K562 (cell line): ENCODE data around the gene LPAR3. TPM values are rescaled to one million over a fixed set of nuclear protein-coding genes. Genes with fewer than 3 reads are reported as not detected.

Experiments
- ATAC-seq: fragments of 200-7000 bp; cut with Tn5 transposase; 3 replicates; pipeline ENCODE4 v1.9.1; 2020; ENCODE audit warnings: moderate library complexity
- BruUV-seq: library from RNA; stranded (reverse); fragments of 400-500 nt; replicated peaks from 2 replicates; lab custom pipeline; 2021; lab: Mats Ljungman, UMichigan
- CTCF ChIA-PET: fragments of 300-600 bp; formaldehyde crosslinking; extraction: SDS; loops from one replicate; lab custom pipeline; 2021; ENCODE audit warnings: low intra/inter-chr PET ratio; lab: Yijun Ruan, JAX
- POLR2A ChIA-PET: fragments of 300-600, 350-650 bp; sonication (Branson Sonifier 250); formaldehyde crosslinking; extraction: SDS; loops from one replicate; lab custom pipeline; 2021; ENCODE audit warnings: antibody characterized with exemption, inconsistent platforms; lab: Yijun Ruan, JAX
- DNase-seq, 4 experiments: peaks; one replicate each; pipeline versions ENCODE4 v3.0.0 to v3.0.0-alpha.2; 2011 to 2018; ENCODE audit warnings: low spot score in 3 of 4, mixed read lengths in 3 of 4; ENCODE audit errors: extremely low read depth in 1 of 4
- FAIRE-seq: peaks from 2 replicates; lab custom pipeline; 2011; peaks lifted over from hg19 to GRCh38; lab: Jason Lieb, UNC
- H2AFZ ChIP-seq: 2 replicates; pipeline ENCODE4 v1.6.0; 2011; ENCODE audit warnings: low read depth, low read length, control low read depth, inconsistent platforms
- H3K27ac ChIP-seq: fragments of 200-600 bp; 3 replicates; pipeline ENCODE4 v1.8.0; 2011; ENCODE audit warnings: low read depth, mild to moderate bottlenecking, control low read depth, inconsistent platforms, low read length, moderate library complexity, mixed read lengths; ENCODE audit errors: extremely low read depth
- H3K27me3 ChIP-seq, 2 experiments: fragments of 300-600 bp in 1 of 2; 2 replicates in 1 of 2; 3 replicates in 1 of 2; pipeline versions ENCODE4 v1.6.0 to v1.8.0; 2011; ENCODE audit warnings: inconsistent platforms in 2 of 2, low read length in 2 of 2, mild to moderate bottlenecking in 1 of 2, mixed read lengths in 1 of 2, moderate library complexity in 1 of 2; ENCODE audit not compliant: control insufficient read depth in 2 of 2, insufficient read depth in 2 of 2
- H3K36me3 ChIP-seq: fragments of 300-600 bp; 3 replicates; pipeline ENCODE4 v1.8.0; 2011; ENCODE audit warnings: mild to moderate bottlenecking, low read length, inconsistent platforms; ENCODE audit not compliant: control insufficient read depth, insufficient read depth
- H3K4me1 ChIP-seq, 2 experiments: fragments of 200-600 bp in 1 of 2; replicated peaks in 1 of 2; 2 replicates in 1 of 2; 3 replicates in 1 of 2; pipeline versions ENCODE4 v1.5.1 to v1.8.0; 2011; ENCODE audit warnings: inconsistent platforms in 2 of 2, low read length in 2 of 2, mild to moderate bottlenecking in 1 of 2, mixed read lengths in 1 of 2, moderate library complexity in 1 of 2; ENCODE audit not compliant: control insufficient read depth in 2 of 2, insufficient read depth in 2 of 2
- H3K4me2 ChIP-seq: 2 replicates; pipeline ENCODE4 v1.6.1; 2011; ENCODE audit warnings: low read length, control low read depth, inconsistent platforms, mixed read lengths; ENCODE audit not compliant: insufficient read depth
- H3K4me3 ChIP-seq: fragments of 200-600 bp; sonication (generic), shearing (Covaris generic); 2 replicates; pipeline ENCODE4 v1.5.1; 2016; ENCODE audit warnings: control low read depth, inconsistent platforms
- H3K79me2 ChIP-seq: fragments of 200-600 bp; 3 replicates; pipeline ENCODE4 v1.8.0; 2011; ENCODE audit warnings: low read length, inconsistent platforms; ENCODE audit not compliant: control insufficient read depth, insufficient read depth
- H3K9ac ChIP-seq, 2 experiments: 2 replicates each; pipeline versions ENCODE4 v1.6.0 to v1.6.1; 2011; ENCODE audit warnings: low read depth in 2 of 2, low read length in 2 of 2, control low read depth in 1 of 2, inconsistent platforms in 1 of 2, mild to moderate bottlenecking in 1 of 2, mixed read lengths in 1 of 2; ENCODE audit not compliant: insufficient read depth in 1 of 2
- H3K9me1 ChIP-seq: one replicate; pipeline ENCODE4 v1.6.0; 2011; ENCODE audit warnings: inconsistent platforms, mild to moderate bottlenecking, low read length, moderate library complexity; ENCODE audit not compliant: control insufficient read depth, insufficient read depth
- H3K9me3 ChIP-seq: replicated peaks from 2 replicates; pipeline ENCODE4 v1.5.1; 2011; ENCODE audit warnings: low read depth, low read length, inconsistent platforms; ENCODE audit not compliant: control insufficient read depth, insufficient read depth
- H4K20me1 ChIP-seq: replicated peaks from 2 replicates; pipeline ENCODE4 v1.6.1; 2011; ENCODE audit warnings: low read length, inconsistent platforms, mixed read lengths; ENCODE audit not compliant: control insufficient read depth, insufficient read depth
- BRD9 ChIP-seq: fragments of 450-650 bp; IDR thresholded peaks from 2 replicates; pipeline ENCODE4 v1.6.1; 2018; ENCODE audit warnings: low read depth; ENCODE audit not compliant: partially characterized antibody
- CBX2 ChIP-seq: fragments of 200-600 bp; sonication (generic); IDR thresholded peaks from one replicate; pipeline ENCODE4 v1.6.1; 2012; ENCODE audit warnings: mild to moderate bottlenecking, low read length, inconsistent platforms; ENCODE audit not compliant: insufficient read depth, poor library complexity, severe bottlenecking
- DACH1 ChIP-seq: fragments of 450-650 bp; IDR thresholded peaks from 2 replicates; pipeline ENCODE4 v1.6.1; 2018; ENCODE audit not compliant: partially characterized antibody
- HMG20A ChIP-seq: fragments of 450-650 bp; formaldehyde crosslinking; conservative IDR thresholded peaks from 2 replicates; pipeline ENCODE4 v1.4.0; 2020; ENCODE audit warnings: mild to moderate bottlenecking, mixed read lengths
- MTA3 ChIP-seq: fragments of 450-650 bp; formaldehyde crosslinking; IDR thresholded peaks from 2 replicates; pipeline ENCODE4 v1.6.1; 2017; ENCODE audit warnings: mild to moderate bottlenecking, borderline replicate concordance
- NFE2L1 ChIP-seq: fragments of 450-650 bp; IDR thresholded peaks from 2 replicates; pipeline ENCODE4 v1.6.1; 2016; ENCODE audit warnings: missing genetic modification characterization, low read depth, mild to moderate bottlenecking, missing compliant biosample characterization, moderate library complexity, borderline replicate concordance
- RBFOX2 ChIP-seq: fragments of 200-400 bp; formaldehyde crosslinking; IDR thresholded peaks from 2 replicates; pipeline ENCODE4 v1.6.1; 2017; ENCODE audit warnings: low read depth, mild to moderate bottlenecking, low read length, moderate library complexity
- ZNF124 ChIP-seq: sonication (generic); formaldehyde crosslinking; IDR thresholded peaks from 2 replicates; pipeline ENCODE4 v1.8.1; 2022; ENCODE audit warnings: missing genetic modification reagents
- ZNF57 ChIP-seq: fragments of 450-650 bp; formaldehyde crosslinking; IDR thresholded peaks from 2 replicates; pipeline ENCODE4 v1.4.0; 2020; ENCODE audit warnings: mild to moderate bottlenecking, moderate library complexity
- in situ Hi-C: fragments of 300-500 bp; cut with MboI; formaldehyde crosslinking; loops from 4 replicates; pipeline ENCODE4 v1.15.0; 2018; ENCODE audit warnings: inconsistent platforms, mixed read lengths
- intact Hi-C: fragments of 100-400 bp; cut with micrococcal nuclease; formaldehyde crosslinking; loops from 2 replicates; pipeline ENCODE4 v1.14.2; 2022
- polyA plus RNA-seq, 8 experiments: library from polyadenylated mRNA; depleted of rRNA in 4 of 8; stranded (reverse) in 5 of 8; unstranded in 3 of 8; fragments of >200 nt; fragmentation: Nextera tagmentation in 2 of 8; fragmentation: Illumina TruSeq in 1 of 8; extraction: Ambion mirVana in 2 of 8; extraction: Trizol in 1 of 8; gene quantifications; 2 replicates each; pipeline versions ENCODE4 v1.2.1 to v1.2.3, GENCODE V29; 2011 to 2014; ENCODE audit warnings: inconsistent platforms in 1 of 8, missing spikeins in 1 of 8
- total RNA-seq, 7 experiments: library from RNA; depleted of rRNA in 6 of 7; stranded (reverse); fragments of >200 nt in 6 of 7; fragmentation: Illumina TruSeq in 2 of 7; extraction: Trizol in 2 of 7; gene quantifications; 2 replicates each; pipeline versions ENCODE4 v1.2.1 to v1.2.3, GENCODE V29; 2011 to 2021; ENCODE audit warnings: low replicate concordance in 1 of 7
- TF ChIP-seq, protein P1 (sequence below): conservative IDR thresholded peaks from 2 replicates; pipeline ENCODE4 v1.6.1; 2011; ENCODE audit warnings: low read depth, mild to moderate bottlenecking, low read length; ENCODE audit not compliant: control insufficient read depth
- TF ChIP-seq, protein P2 (sequence below): fragments of 450-650 bp; formaldehyde crosslinking; IDR thresholded peaks from 2 replicates; pipeline ENCODE4 v1.4.0; 2022; ENCODE audit warnings: mild to moderate bottlenecking, moderate library complexity
- TF ChIP-seq, protein P3 (sequence below): fragments of 250-450 bp; sonication (Bioruptor Pico); IDR thresholded peaks from 2 replicates; pipeline ENCODE4 v1.9.0; 2021; ENCODE audit warnings: mild to moderate bottlenecking
- TF ChIP-seq, protein P4 (sequence below), 2 experiments: fragments of 450-650 bp in 1 of 2; IDR thresholded peaks; 2 replicates each; pipeline ENCODE4 v1.6.1; 2011 to 2017; ENCODE audit warnings: low read depth in 2 of 2, antibody characterized with exemption in 1 of 2, borderline replicate concordance in 1 of 2, low read length in 1 of 2, mild to moderate bottlenecking in 1 of 2, mixed read lengths in 1 of 2; ENCODE audit not compliant: control insufficient read depth in 1 of 2
- TF ChIP-seq, protein P5 (sequence below): fragments of 450-650 bp; IDR thresholded peaks from 2 replicates; pipeline ENCODE4 v1.6.1; 2016; ENCODE audit warnings: borderline replicate concordance

LPAR3 gene
- total and polyA plus RNA-seq, 9 of the 15 experiments (the other 6 are each of a cell fraction or from before 2014, with no cell fraction given): 0.11 TPM; not detected in 8

DNA sequence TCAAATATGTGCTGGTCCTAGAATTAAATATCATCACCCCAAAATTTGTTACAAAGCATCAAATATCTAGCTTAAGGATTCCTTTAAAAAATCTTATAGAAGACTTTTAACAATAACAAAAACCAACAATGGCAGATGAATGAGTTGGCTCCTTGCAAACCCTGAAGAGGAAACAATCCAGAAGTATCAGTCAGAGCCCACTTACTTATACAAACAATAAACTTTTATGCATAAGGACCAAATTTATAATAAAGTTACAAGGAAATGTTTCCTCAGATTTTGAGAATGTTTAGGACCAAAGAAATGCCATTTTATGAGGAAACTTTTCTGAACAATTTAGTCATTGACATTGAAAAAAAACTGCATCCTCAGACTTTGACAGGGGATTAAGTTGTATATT is 52.7 kb downstream of the LPAR3 start:
- in situ Hi-C loops: no loop called here
- Histone ChIP-seq H2AFZ (no peak overlapping the region), H3K9me3 (no peaks in the 10 kb centered on the region), H3K9me1 (no peaks in the 10 kb centered on the region), H3K27me3 (no peaks in the 10 kb centered on the region), H3K36me3 (no peaks in the 10 kb centered on the region), H3K4me1 (no peaks in the 10 kb centered on the region), H4K20me1 (no peaks in the 10 kb centered on the region), H3K4me2 (no peak overlapping the region), H3K79me2 (no peaks in the 10 kb centered on the region), H3K4me3 (no peak overlapping the region), H3K9ac (no peak overlapping the region), H3K27ac (no peak overlapping the region)
- TF ChIP-seq, protein P1, sequence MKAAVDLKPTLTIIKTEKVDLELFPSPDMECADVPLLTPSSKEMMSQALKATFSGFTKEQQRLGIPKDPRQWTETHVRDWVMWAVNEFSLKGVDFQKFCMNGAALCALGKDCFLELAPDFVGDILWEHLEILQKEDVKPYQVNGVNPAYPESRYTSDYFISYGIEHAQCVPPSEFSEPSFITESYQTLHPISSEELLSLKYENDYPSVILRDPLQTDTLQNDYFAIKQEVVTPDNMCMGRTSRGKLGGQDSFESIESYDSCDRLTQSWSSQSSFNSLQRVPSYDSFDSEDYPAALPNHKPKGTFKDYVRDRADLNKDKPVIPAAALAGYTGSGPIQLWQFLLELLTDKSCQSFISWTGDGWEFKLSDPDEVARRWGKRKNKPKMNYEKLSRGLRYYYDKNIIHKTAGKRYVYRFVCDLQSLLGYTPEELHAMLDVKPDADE: no peak
- TF ChIP-seq BRD9 (no peak), MTA3 (no peak), ZNF124 (CRISPR knock-in tag) (no peak), HMG20A (CRISPR knock-in tag) (no peak), DACH1 (no peak), CBX2 (no peak), ZNF57 (CRISPR knock-in tag) (no peak), RBFOX2 (no peak), NFE2L1 (tag) (no peak)
- TF ChIP-seq, protein P2, sequence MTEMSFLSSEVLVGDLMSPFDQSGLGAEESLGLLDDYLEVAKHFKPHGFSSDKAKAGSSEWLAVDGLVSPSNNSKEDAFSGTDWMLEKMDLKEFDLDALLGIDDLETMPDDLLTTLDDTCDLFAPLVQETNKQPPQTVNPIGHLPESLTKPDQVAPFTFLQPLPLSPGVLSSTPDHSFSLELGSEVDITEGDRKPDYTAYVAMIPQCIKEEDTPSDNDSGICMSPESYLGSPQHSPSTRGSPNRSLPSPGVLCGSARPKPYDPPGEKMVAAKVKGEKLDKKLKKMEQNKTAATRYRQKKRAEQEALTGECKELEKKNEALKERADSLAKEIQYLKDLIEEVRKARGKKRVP (CRISPR knock-in tag): no peak
- TF ChIP-seq, protein P3, sequence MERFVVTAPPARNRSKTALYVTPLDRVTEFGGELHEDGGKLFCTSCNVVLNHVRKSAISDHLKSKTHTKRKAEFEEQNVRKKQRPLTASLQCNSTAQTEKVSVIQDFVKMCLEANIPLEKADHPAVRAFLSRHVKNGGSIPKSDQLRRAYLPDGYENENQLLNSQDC (CRISPR knock-in tag): no peak
- TF ChIP-seq, protein P4, sequence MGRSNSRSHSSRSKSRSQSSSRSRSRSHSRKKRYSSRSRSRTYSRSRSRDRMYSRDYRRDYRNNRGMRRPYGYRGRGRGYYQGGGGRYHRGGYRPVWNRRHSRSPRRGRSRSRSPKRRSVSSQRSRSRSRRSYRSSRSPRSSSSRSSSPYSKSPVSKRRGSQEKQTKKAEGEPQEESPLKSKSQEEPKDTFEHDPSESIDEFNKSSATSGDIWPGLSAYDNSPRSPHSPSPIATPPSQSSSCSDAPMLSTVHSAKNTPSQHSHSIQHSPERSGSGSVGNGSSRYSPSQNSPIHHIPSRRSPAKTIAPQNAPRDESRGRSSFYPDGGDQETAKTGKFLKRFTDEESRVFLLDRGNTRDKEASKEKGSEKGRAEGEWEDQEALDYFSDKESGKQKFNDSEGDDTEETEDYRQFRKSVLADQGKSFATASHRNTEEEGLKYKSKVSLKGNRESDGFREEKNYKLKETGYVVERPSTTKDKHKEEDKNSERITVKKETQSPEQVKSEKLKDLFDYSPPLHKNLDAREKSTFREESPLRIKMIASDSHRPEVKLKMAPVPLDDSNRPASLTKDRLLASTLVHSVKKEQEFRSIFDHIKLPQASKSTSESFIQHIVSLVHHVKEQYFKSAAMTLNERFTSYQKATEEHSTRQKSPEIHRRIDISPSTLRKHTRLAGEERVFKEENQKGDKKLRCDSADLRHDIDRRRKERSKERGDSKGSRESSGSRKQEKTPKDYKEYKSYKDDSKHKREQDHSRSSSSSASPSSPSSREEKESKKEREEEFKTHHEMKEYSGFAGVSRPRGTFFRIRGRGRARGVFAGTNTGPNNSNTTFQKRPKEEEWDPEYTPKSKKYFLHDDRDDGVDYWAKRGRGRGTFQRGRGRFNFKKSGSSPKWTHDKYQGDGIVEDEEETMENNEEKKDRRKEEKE (IDR thresholded peaks at IDR 0.05; ENCODE audit: borderline replicate concordance in 1 of 2, control insufficient read depth in 1 of 2, low read depth in 2 of 2, low read length in 1 of 2): no peak
- TF ChIP-seq, protein P5, sequence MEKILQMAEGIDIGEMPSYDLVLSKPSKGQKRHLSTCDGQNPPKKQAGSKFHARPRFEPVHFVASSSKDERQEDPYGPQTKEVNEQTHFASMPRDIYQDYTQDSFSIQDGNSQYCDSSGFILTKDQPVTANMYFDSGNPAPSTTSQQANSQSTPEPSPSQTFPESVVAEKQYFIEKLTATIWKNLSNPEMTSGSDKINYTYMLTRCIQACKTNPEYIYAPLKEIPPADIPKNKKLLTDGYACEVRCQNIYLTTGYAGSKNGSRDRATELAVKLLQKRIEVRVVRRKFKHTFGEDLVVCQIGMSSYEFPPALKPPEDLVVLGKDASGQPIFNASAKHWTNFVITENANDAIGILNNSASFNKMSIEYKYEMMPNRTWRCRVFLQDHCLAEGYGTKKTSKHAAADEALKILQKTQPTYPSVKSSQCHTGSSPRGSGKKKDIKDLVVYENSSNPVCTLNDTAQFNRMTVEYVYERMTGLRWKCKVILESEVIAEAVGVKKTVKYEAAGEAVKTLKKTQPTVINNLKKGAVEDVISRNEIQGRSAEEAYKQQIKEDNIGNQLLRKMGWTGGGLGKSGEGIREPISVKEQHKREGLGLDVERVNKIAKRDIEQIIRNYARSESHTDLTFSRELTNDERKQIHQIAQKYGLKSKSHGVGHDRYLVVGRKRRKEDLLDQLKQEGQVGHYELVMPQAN: no peak
- intact Hi-C loops: no loop called here
- no TSS peak for BruUV-seq
- CTCF ChIA-PET: no interaction called here
- FAIRE-seq (no peak), DNase-seq (no peak), ATAC-seq (no peak)
- POLR2A ChIA-PET: no interaction called here
